HG03520 (cell line): ENCODE data around the gene PCED1B.
"Not testable (repeated sequence)": the region's sequence is repeated elsewhere in the genome, so short reads cannot be mapped to it uniquely, and the experiment has no call there.

ENCODE experiments used
- ATAC-seq: cut with Tn5 transposase; IDR thresholded peaks from one replicate; pipeline ENCODE4 v1.9.1; 2021; ENCODE audit warnings: mild to moderate bottlenecking, moderate library complexity; ENCODE audit not compliant: unreplicated experiment

PCED1B gene

GRCh38 chr12:47202176-47202575, 122.8 kb downstream of the PCED1B start:
- no peak for ATAC-seq

GRCh38 chr12:47205532-47206449, 126.4 kb downstream of the PCED1B start:
- ATAC-seq, result no peak

- ATAC-seq, result no peak
Observed at GRCh38 chr12:47206450-47207339, 127.3 kb downstream of the PCED1B start.

- ATAC-seq, result peak; percentile 38
Observed at GRCh38 chr12:47207340-47207717, 127.9 kb downstream of the PCED1B start.

- ATAC-seq, result peak; percentile 77
Observed at GRCh38 chr12:47207829-47208248, 128.4 kb downstream of the PCED1B start.

GRCh38 chr12:47209014-47209413, 129.6 kb downstream of the PCED1B start:
- ATAC-seq, result no peak

- ATAC-seq, result no peak
Observed at GRCh38 chr12:47210776-47211175, 131.4 kb downstream of the PCED1B start.

- no peak for ATAC-seq
Observed at GRCh38 chr12:47212701-47213039, 133.2 kb downstream of the PCED1B start.

- no peak for ATAC-seq
Observed at GRCh38 chr12:47213396-47213795, 134.0 kb downstream of the PCED1B start.

GRCh38 chr12:47214001-47214619, 134.7 kb downstream of the PCED1B start:
- no peak for ATAC-seq

- ATAC-seq, result no peak
Observed at GRCh38 chr12:47214771-47215170, 135.3 kb downstream of the PCED1B start.

- peak; percentile 70 for ATAC-seq
Observed at GRCh38 chr12:47216150-47216677, 136.8 kb downstream of the PCED1B start.

GRCh38 chr12:47217595-47217869, 138.1 kb downstream of the PCED1B start:
- ATAC-seq, result not testable (repeated sequence)

GRCh38 chr12:47218191-47218654, 138.8 kb downstream of the PCED1B start:
- ATAC-seq, result no peak

- ATAC-seq, result no peak
Observed at GRCh38 chr12:47219243-47219642, 139.8 kb downstream of the PCED1B start.

- no peak for ATAC-seq
Observed at GRCh38 chr12:47221256-47222023, 142.0 kb downstream of the PCED1B start.

GRCh38 chr12:47222520-47223030, 143.2 kb downstream of the PCED1B start:
- no peak for ATAC-seq

GRCh38 chr12:47223031-47223847, 143.8 kb downstream of the PCED1B start:
- no peak for ATAC-seq

GRCh38 chr12:47223848-47224213, 144.4 kb downstream of the PCED1B start:
- no peak for ATAC-seq
